NCI-H2029 (cell line): Measurements from ENCODE around the gene ZNF692.
"Not testable (repeated sequence)": the region's sequence is repeated elsewhere in the genome, so short reads cannot be mapped to it uniquely, and the experiment has no call there.

Experiments used
- DNase-seq: peaks from one replicate; lab custom pipeline; 2025; lab: John Stamatoyannopoulos, UW

The ZNF692 gene

DNA sequence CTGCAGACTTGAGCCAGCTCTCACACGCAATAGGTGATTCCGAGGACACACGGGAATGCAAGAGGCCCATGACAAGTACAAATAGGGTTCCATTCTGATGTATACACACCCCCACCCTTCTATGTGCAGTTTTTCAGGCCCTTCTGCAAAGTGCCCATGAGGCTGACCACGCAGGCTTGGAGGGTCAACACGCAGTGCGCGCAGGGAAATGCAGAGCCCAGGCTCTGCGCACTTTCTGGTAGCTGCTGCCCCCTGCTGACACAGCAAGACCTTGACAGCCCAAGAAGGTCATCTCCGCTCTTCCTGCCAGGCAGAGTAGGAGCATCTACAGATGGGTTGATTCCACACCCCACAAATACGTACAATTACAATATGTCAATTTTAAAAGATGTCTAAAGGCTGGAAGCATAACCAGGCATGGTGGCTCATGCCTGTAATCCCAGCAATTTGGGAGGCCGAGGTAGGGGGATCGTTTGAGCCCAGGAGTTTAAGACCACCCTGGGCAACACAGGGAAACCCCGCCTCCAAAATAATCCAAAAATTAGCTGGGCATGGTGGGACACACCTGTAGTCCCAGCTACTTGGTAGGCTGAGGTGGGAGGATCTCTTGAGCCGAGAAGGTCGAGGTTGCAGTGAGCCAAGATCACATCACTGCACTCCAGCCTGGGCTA, 51.7 kb downstream of the ZNF692 start:
- no peak for DNase-seq

DNA sequence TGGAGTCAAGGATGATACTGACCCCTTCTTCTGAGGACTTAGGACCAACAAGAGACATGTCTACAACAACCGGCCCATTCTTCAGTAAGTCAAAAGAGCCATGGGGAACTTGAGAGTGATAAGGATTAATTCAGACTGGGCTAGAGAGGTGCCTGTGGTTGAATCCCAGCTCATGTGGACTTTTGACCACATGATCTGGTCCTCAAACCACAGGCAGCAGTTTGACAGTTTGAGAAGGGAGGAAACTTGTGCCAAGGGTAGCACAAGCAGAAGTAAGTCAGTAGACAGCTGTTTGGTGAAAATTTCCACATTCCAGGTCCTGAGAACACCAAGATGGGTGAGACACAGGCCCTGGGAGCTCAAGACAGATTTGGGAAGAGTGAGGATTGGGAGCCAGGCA, 53.0 kb downstream of the ZNF692 start:
- no peak for DNase-seq

DNA sequence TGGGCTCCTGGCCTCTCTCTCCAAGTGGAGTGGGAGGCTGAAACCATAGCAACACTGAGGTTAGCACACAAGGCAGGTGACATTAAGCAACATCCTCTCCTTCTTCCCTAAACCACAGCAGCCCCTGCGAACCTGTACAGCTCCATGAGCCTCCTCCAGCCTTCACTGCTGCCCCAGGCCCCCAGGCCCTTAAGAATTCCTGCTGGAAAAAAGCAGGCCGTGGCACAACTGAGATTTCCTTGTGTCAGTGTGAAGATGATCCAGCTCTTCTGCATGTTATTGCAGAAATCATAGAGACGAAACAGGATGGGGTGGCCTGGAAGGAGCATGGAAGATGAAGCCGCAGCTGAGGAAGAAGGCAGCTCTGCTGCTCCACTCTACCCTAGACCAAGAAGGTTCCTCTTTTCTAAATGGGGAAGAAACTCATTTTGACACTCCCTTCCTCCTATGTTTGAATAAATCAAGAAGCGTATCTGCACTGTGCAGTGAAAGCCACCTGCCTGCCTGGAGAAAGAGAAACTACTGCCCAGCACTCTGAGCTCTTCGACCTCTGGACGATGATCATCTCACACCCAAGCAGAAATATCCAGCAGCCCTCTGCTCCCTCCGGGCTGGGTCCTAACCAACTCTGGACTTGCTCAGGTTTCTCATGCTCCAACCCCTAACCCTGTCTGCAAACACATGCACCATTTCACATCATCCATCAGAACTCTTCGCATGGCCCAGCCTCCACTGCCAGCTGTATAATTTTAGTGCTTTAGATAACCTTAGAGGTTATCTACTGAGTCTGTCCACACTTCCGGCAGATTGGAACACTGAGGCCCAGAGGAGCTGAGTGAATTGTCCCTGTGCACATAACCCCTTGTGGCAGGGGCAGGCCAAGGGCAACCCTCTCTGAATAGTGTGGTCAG, 53.9 kb downstream of the ZNF692 start:
- no peak for DNase-seq

DNA sequence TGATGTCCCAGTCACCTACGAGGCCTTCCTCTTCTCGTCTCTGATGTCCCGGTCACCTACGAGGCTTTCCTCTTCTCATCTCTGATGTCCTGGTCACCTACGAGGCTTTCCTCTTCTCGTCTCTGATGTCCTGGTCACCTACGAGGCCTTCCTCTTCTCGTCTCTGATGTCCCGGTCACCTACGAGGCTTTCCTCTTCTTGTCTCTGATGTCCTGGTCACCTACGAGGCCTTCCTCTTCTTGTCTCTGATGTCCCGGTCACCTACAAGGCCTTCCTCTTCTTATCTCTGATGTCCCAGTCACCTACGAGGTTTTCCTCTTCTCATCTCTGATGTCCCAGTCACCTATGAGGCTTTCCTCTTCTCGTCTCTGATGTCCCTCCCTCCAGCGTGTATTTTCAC, 55.4 kb downstream of the ZNF692 start:
- DNase-seq, result not testable (repeated sequence)

DNA sequence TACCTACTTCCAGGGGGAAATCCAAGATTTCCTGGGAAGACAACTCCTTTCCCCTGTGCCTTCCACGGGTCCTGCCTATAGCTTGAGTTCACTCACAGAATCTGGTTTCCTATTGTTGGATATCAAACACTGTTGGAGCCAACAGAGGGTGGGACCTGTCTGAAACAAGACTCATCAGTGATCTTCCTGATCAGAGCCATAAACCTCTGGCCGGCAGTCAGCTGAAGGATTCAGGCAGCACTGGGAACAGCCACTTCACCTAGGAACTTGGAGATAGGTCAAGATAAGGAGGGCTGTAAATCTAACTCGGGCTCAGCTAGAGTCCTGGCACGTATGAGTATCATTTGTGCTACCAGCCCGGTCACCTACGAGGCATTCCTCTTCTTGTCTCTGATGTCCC, 56.4 kb downstream of the ZNF692 start:
- no peak for DNase-seq

DNA sequence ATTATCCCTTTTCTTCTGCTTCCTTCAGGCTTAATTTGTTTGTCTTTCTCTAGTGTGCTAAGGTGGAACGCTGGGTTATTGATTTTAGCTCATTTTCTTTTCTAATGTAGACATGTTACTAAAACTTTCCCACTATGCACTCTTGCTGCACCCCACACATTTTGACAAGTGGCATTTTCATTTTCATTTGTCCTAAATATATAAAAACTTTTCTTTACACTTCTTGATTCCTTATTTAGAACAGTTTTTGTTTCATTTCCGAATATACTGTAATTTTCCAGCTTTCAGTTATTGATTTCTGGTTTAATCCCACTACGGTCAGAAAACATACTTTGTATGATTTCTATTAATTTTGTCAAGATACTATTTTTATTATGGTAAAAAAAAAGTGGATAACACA, 58.4 kb downstream of the ZNF692 start:
- DNase-seq, result no peak
